ENCODE results near the gene LRMDA.

The LRMDA gene

DNA sequence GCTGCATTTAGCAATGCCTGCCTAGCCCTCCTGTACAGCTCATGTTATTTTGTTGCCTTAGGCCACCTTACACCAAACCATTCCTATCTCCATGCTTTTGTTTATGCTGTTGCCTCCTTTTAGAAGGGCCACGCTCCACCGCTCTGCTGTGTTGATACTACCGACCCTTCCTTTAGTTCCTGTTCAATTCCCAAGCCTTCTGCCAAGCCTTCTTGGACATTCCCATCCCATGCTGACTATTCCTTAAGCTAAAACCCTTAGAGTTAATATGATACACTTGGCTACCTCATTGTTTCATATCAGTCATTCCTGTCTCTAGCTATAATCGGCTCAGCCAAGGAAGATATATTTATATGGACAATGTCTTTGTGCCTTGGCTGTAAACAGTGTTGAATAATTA lies 705.5 kb downstream of the LRMDA start:
- H3K9me2 ChIP-seq (replicated peaks; ENCODE audit: low read depth, low read length): no peaks in the 10 kb centered on the region
- H4K20me1 ChIP-seq (ENCODE audit: insufficient read depth, low read length, poor library complexity, severe bottlenecking): no peaks in the 10 kb centered on the region
- no peak for TF ChIP-seq EZH2phosphoT487 (IDR thresholded peaks at IDR 0.05; ENCODE audit: borderline replicate concordance)
- TF ChIP-seq, protein P1, sequence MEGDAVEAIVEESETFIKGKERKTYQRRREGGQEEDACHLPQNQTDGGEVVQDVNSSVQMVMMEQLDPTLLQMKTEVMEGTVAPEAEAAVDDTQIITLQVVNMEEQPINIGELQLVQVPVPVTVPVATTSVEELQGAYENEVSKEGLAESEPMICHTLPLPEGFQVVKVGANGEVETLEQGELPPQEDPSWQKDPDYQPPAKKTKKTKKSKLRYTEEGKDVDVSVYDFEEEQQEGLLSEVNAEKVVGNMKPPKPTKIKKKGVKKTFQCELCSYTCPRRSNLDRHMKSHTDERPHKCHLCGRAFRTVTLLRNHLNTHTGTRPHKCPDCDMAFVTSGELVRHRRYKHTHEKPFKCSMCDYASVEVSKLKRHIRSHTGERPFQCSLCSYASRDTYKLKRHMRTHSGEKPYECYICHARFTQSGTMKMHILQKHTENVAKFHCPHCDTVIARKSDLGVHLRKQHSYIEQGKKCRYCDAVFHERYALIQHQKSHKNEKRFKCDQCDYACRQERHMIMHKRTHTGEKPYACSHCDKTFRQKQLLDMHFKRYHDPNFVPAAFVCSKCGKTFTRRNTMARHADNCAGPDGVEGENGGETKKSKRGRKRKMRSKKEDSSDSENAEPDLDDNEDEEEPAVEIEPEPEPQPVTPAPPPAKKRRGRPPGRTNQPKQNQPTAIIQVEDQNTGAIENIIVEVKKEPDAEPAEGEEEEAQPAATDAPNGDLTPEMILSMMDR (conservative IDR thresholded peaks at IDR 0.05; ENCODE audit: low read length): no peak
- no peak overlapping the region for H2AFZ ChIP-seq (ENCODE audit: low read length)
- H3K36me3 ChIP-seq (ENCODE audit: insufficient read depth, low read length): no peaks in the 10 kb centered on the region
- no peaks in the 10 kb centered on the region for H3F3A ChIP-seq (ENCODE audit: low read depth)
- H3K79me2 ChIP-seq (ENCODE audit: insufficient read depth, low read length): no peaks in the 10 kb centered on the region
- no peak overlapping the region for H3K4me2 ChIP-seq (ENCODE audit: low read depth, low read length, poor library complexity, severe bottlenecking)
- no peaks in the 10 kb centered on the region for H3K9me3 ChIP-seq (ENCODE audit: insufficient read depth, low read depth, low read length)
- H3K9ac ChIP-seq (ENCODE audit: low read depth, low read length, poor library complexity, severe bottlenecking): no peak overlapping the region
- no peaks in the 10 kb centered on the region for H3K4me1 ChIP-seq (ENCODE audit: insufficient read depth, low read length, poor library complexity, severe bottlenecking)
- H3K4me3 ChIP-seq (ENCODE audit: low read length, poor library complexity, severe bottlenecking): no peak overlapping the region
- H3K27me3 ChIP-seq (ENCODE audit: insufficient read depth, low read length, poor library complexity, severe bottlenecking): no peaks in the 10 kb centered on the region

DNA sequence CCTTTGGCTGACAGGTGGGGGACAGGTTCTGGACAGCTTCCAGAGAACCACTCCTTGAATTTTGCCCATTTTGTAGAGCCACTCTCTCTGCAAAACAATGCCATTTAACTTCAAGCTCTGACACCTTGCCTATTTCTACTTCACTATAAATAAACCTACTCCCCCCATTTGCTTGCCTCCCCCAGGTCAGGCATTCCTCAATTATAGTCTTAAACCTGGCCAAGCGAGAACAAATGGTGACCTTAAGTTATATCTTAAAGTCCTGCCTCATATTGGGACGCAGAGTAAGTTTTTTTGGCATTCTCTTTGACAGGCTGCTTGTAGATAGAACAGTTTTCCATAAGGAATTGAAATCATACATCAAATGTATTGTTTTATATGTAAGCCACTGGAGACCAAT lies 706.9 kb downstream of the LRMDA start:
- Histone ChIP-seq H3F3A (ENCODE audit: low read depth) (no peaks in the 10 kb centered on the region), H3K9me3 (ENCODE audit: insufficient read depth, low read depth, low read length) (no peaks in the 10 kb centered on the region), H4K20me1 (ENCODE audit: insufficient read depth, low read length, poor library complexity, severe bottlenecking) (no peaks in the 10 kb centered on the region), H3K4me2 (ENCODE audit: low read depth, low read length, poor library complexity, severe bottlenecking) (no peak overlapping the region), H3K27me3 (ENCODE audit: insufficient read depth, low read length, poor library complexity, severe bottlenecking) (no peaks in the 10 kb centered on the region), H3K9ac (ENCODE audit: low read depth, low read length, poor library complexity, severe bottlenecking) (no peak overlapping the region), H3K9me2 (replicated peaks; ENCODE audit: low read depth, low read length) (no peaks in the 10 kb centered on the region), H2AFZ (ENCODE audit: low read length) (no peak overlapping the region), H3K36me3 (ENCODE audit: insufficient read depth, low read length) (no peaks in the 10 kb centered on the region), H3K4me1 (ENCODE audit: insufficient read depth, low read length, poor library complexity, severe bottlenecking) (no peaks in the 10 kb centered on the region), H3K4me3 (ENCODE audit: low read length, poor library complexity, severe bottlenecking) (no peak overlapping the region), H3K79me2 (ENCODE audit: insufficient read depth, low read length) (no peaks in the 10 kb centered on the region)
- no peak for TF ChIP-seq EZH2phosphoT487 (IDR thresholded peaks at IDR 0.05; ENCODE audit: borderline replicate concordance)
- TF ChIP-seq, protein P1 (conservative IDR thresholded peaks at IDR 0.05; ENCODE audit: low read length): no peak

DNA sequence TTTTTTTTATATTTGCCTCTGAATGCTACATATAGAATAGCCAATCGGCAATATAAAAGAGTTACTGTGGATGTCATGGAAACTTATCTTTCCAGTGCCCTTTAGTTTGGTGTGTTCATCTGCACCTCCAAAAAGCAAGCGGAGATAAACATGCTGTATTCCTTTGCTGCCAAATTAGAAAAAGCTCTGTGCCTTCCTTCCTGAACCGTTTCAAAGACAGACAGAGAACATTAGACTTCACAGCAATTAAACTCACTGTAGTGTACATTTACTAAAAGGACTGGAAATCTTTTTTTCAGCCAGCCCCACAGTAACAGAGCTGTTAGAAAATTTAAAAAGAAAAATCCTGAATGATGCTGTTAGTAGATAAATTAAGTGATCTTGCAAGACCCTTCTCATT lies 707.5 kb downstream of the LRMDA start:
- Histone ChIP-seq H3K9me3 (ENCODE audit: insufficient read depth, low read depth, low read length) (no peaks in the 10 kb centered on the region), H3K4me1 (ENCODE audit: insufficient read depth, low read length, poor library complexity, severe bottlenecking) (no peaks in the 10 kb centered on the region), H3K27me3 (ENCODE audit: insufficient read depth, low read length, poor library complexity, severe bottlenecking) (no peaks in the 10 kb centered on the region), H2AFZ (ENCODE audit: low read length) (no peak overlapping the region), H3K4me2 (ENCODE audit: low read depth, low read length, poor library complexity, severe bottlenecking) (no peak overlapping the region), H3K79me2 (ENCODE audit: insufficient read depth, low read length) (no peaks in the 10 kb centered on the region), H3F3A (ENCODE audit: low read depth) (no peaks in the 10 kb centered on the region), H3K4me3 (ENCODE audit: low read length, poor library complexity, severe bottlenecking) (no peak overlapping the region), H3K9ac (ENCODE audit: low read depth, low read length, poor library complexity, severe bottlenecking) (no peak overlapping the region), H3K9me2 (replicated peaks; ENCODE audit: low read depth, low read length) (no peaks in the 10 kb centered on the region), H4K20me1 (ENCODE audit: insufficient read depth, low read length, poor library complexity, severe bottlenecking) (no peaks in the 10 kb centered on the region), H3K36me3 (ENCODE audit: insufficient read depth, low read length) (no peaks in the 10 kb centered on the region)
- TF ChIP-seq, protein P1 (conservative IDR thresholded peaks at IDR 0.05; ENCODE audit: low read length): no peak
- no peak for TF ChIP-seq EZH2phosphoT487 (IDR thresholded peaks at IDR 0.05; ENCODE audit: borderline replicate concordance)

All from Loucy (cell line).